ENCODE measurements around the gene LDHD. TPM values are rescaled to one million over a fixed set of nuclear protein-coding genes. Genes with fewer than 3 reads are reported as not detected.

LDHD gene
- total and polyA plus RNA-seq, 12 donors, result 2.4 to 46.0 (median 19.6) TPM

DNA sequence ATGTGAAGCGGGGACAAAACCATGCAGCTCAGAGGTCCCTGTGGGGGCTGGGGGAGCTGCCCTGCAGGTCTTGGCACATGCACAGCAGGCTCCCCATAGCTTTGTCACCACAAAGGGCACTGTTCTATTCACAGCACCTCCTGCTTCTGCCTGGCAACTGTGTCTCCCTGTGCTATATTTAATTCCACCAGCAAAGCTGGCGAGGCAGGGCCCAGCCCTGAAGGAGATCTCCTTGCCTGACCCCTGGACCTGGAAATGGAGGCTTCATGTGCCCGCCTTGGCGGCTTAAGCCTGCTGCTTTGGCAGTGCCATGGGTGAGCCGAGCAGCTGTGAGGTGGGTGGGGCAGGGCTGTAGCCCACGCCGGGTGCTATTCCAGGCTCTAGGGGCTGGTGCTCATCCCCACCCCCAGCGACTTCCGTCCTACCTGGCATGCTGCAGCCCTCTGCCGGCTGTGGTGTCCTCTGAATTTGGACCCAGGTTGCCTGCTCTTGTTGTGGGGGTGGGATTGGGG is 6.8 kb downstream of the LDHD start:
- H3K4me1 ChIP-seq (replicated peaks in 1 of 2), result peaks cover 36 to 75% of the 10 kb centered on the region in 2 donors
- WGBS, 4 donors, result 36 to 100% (median 40%) methylated on average over 1 to 10 of the region's 10 CpGs
- H3K27me3 ChIP-seq, result no peaks in the 10 kb centered on the region
- H3K36me3 ChIP-seq (replicated peaks in 1 of 2), result no peaks in the 10 kb centered on the region
- no peak overlapping the region for H3K4me3 ChIP-seq
- TF ChIP-seq, protein P1, sequence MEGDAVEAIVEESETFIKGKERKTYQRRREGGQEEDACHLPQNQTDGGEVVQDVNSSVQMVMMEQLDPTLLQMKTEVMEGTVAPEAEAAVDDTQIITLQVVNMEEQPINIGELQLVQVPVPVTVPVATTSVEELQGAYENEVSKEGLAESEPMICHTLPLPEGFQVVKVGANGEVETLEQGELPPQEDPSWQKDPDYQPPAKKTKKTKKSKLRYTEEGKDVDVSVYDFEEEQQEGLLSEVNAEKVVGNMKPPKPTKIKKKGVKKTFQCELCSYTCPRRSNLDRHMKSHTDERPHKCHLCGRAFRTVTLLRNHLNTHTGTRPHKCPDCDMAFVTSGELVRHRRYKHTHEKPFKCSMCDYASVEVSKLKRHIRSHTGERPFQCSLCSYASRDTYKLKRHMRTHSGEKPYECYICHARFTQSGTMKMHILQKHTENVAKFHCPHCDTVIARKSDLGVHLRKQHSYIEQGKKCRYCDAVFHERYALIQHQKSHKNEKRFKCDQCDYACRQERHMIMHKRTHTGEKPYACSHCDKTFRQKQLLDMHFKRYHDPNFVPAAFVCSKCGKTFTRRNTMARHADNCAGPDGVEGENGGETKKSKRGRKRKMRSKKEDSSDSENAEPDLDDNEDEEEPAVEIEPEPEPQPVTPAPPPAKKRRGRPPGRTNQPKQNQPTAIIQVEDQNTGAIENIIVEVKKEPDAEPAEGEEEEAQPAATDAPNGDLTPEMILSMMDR (IDR thresholded peaks at IDR 0.05), result no peak
- peak in 1 of 2 donors; percentile 7 for TF ChIP-seq POLR2A (IDR thresholded peaks at IDR 0.05)
- intact Hi-C loops (cut with DNase I), result loop anchor here (5.0 to 10.0 kb wide), 3 partner anchors 55 to 295 kb away; partner anchors contain the start of gene ZNRF1 (in 2 of the 2)
- peak; percentile 47 to 82 (median 65) for DNase-seq
- peak overlapping the region; percentile 15 to 93 (median 77) for H3K27ac ChIP-seq
- no peaks in the 10 kb centered on the region for H3K9me3 ChIP-seq (replicated peaks in 1 of 3)

DNA sequence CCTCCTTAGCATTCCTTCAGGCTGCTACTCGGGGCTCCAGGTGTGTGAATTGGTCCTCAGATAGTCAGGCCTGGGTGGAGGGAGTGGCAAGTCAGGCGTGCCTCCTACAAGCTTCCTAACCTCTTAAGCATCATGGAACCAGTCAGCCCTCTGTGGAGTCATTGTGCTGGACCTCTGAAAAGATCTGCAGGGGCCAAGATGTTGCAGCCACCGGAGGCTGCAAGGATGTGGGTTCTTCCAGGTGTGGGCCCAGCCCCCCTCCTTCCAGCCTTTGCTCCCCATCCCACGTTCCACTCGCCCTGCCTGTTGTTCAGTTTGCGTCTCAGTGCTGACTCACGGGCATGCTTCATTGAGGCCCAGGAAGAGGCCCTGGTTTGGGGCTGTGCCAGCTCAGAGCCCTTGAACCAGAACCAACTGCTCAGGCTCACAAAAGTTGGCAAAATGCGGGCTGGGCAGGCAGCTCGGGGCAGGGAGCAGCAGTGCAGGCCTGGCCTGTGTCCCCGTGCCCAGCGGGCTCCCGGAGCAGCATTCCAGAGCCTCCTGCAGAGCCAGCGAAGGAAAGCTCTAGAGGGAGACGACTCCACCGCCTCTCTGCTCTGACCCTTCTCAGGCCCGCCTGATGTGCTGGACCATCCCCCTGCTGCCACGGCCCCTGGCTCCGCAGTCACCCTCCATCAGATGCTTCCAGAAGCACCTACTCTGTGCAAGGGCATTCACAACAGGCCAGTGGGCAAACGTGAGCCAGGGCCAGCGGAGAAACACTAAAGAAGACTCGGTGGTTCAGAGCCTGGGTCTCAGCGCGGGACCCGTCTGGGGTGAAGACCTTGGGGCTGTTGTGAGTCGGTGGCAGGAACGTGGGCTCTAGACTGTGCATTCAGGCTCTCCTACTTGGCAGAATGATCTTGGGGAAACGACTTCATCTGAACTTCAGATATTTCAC is 7.5 kb downstream of the LDHD start:
- Histone ChIP-seq H3K27me3 (no peaks in the 10 kb centered on the region), H3K9me3 (replicated peaks in 1 of 3) (no peaks in the 10 kb centered on the region), H3K4me3 (no peak overlapping the region), H3K27ac (peak overlapping the region; percentile 37 to 93 (median 77)), H3K36me3 (replicated peaks in 1 of 2) (no peaks in the 10 kb centered on the region), H3K4me1 (replicated peaks in 1 of 2) (peaks cover 36 to 79% of the 10 kb centered on the region in 2 donors)
- TF ChIP-seq, protein P1 (IDR thresholded peaks at IDR 0.05), result no peak
- peak in 1 of 2 donors; percentile 77 for TF ChIP-seq POLR2A (IDR thresholded peaks at IDR 0.05)
- DNase-seq, result peak; percentile 96 to 99 (median 98)
- intact Hi-C loops (cut with DNase I), result loop anchor here in 1 of 2 donors (10.0 kb wide), 1 partner anchor 54 kb away; no protein-coding TSS in a partner anchor
- 35 to 41% (median 37%) methylated on average over 16 to 27 of the region's 27 CpGs for WGBS, 4 donors

DNA sequence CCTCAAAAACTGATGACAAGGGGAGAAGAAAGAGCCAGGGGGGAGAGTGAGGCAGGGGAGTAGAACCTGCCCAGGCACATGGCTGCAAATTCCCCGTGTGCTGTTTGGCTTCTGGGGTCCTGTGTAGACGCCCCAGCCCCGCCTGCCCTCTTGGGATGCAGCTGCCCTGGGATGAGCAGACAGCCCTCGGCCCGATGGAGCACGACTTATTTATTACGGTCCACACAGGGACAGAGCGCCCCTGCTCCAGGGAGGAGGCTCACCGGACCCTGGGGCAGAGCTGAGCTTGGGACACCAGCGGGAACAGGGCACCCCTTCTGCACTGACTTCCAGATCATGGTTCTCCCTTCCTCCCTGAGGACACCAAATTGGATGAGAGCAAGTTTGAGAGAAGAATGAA is 9.1 kb downstream of the LDHD start:
- Histone ChIP-seq H3K4me1 (replicated peaks in 1 of 2) (peaks cover 36 to 79% of the 10 kb centered on the region in 2 donors), H3K4me3 (no peak overlapping the region), H3K27ac (peak overlapping the region in 3 of 5 donors; percentile 14 to 93 (median 77)), H3K9me3 (replicated peaks in 1 of 3) (no peaks in the 10 kb centered on the region), H3K27me3 (no peaks in the 10 kb centered on the region), H3K36me3 (replicated peaks in 1 of 2) (no peaks in the 10 kb centered on the region)
- 76 to 86% (median 79%) methylated on average over 9 to 10 of the region's 10 CpGs for WGBS, 4 donors
- intact Hi-C loops (cut with DNase I), result loop anchor here in 1 of 2 donors (10.0 kb wide), 1 partner anchor 53 kb away; no protein-coding TSS in a partner anchor
- DNase-seq, result no peak
- no peak for TF ChIP-seq POLR2A (IDR thresholded peaks at IDR 0.05)
- TF ChIP-seq, protein P1 (IDR thresholded peaks at IDR 0.05), result no peak
